HepG2 (cell line): Measurements from ENCODE around the gene TCAP. TPM values are rescaled to one million over a fixed set of nuclear protein-coding genes. Genes with fewer than 3 reads are reported as not detected.
A peak's percentile ranks its signal among the peaks of the same experiment; 100 is the strongest.

Experiments
- ARNT2 ChIP-seq: sonication (generic); formaldehyde crosslinking; IDR thresholded peaks from 2 replicates; pipeline ENCODE4 v1.8.0; 2022; ENCODE audit warnings: mild to moderate bottlenecking, low read depth, missing genetic modification reagents, moderate library complexity
- CBX1 ChIP-seq: IDR thresholded peaks from one replicate; pipeline ENCODE4 v1.6.1; 2016; ENCODE audit warnings: antibody characterized with exemption, low read depth
- HMGA1 ChIP-seq: sonication (generic); formaldehyde crosslinking; conservative IDR thresholded peaks from 2 replicates; pipeline ENCODE4 v1.4.0; 2020; ENCODE audit warnings: missing genetic modification reagents
- MAFK ChIP-seq, 2 experiments: IDR thresholded peaks in 1 of 2; conservative IDR thresholded peaks in 1 of 2; 2 replicates each; pipeline ENCODE4 v1.6.1; 2011; ENCODE audit warnings: improper control_type of control experiment in 2 of 2, low read length in 2 of 2
- MIER3 ChIP-seq: IDR thresholded peaks from 2 replicates; pipeline ENCODE4 v1.6.1; 2016; ENCODE audit warnings: missing compliant biosample characterization, borderline replicate concordance
- NR1H2 ChIP-seq: sonication (generic); formaldehyde crosslinking; IDR thresholded peaks from 2 replicates; pipeline ENCODE4 v1.8.1; 2022; ENCODE audit warnings: low read depth, missing genetic modification reagents, borderline replicate concordance
- PLRG1 ChIP-seq: fragments of 450-650 bp; conservative IDR thresholded peaks from 2 replicates; pipeline ENCODE4 v1.6.1; 2016
- SAP130 ChIP-seq: IDR thresholded peaks from 2 replicates; pipeline ENCODE4 v1.6.1; 2016; ENCODE audit warnings: low read depth
- TOE1 ChIP-seq: sonication (generic); formaldehyde crosslinking; IDR thresholded peaks from 2 replicates; pipeline ENCODE4 v1.4.0; 2020; ENCODE audit warnings: mild to moderate bottlenecking, missing genetic modification reagents
- TSC22D2 ChIP-seq: sonication (generic); formaldehyde crosslinking; IDR thresholded peaks from 2 replicates; pipeline ENCODE4 v1.5.1; 2020; ENCODE audit warnings: missing genetic modification reagents, mild to moderate bottlenecking, borderline replicate concordance
- XBP1 ChIP-seq: sonication (generic); formaldehyde crosslinking; IDR thresholded peaks from 2 replicates; pipeline ENCODE4 v1.5.0; 2020; ENCODE audit warnings: missing genetic modification reagents
- ZEB1 ChIP-seq: IDR thresholded peaks from 2 replicates; pipeline ENCODE4 v1.6.1; 2012; ENCODE audit warnings: mild to moderate bottlenecking, low read depth, inconsistent platforms; ENCODE audit not compliant: insufficient replicate concordance
- ZHX1 ChIP-seq: sonication (generic); formaldehyde crosslinking; IDR thresholded peaks from 2 replicates; pipeline ENCODE4 v1.8.1; 2022; ENCODE audit warnings: low read depth, mild to moderate bottlenecking, missing genetic modification reagents
- ZNF292 ChIP-seq: sonication (generic); formaldehyde crosslinking; IDR thresholded peaks from 2 replicates; pipeline ENCODE4 v1.8.1; 2022; ENCODE audit warnings: mild to moderate bottlenecking, low read depth, missing genetic modification reagents, borderline replicate concordance
- ZNF672 ChIP-seq: sonication (generic); formaldehyde crosslinking; IDR thresholded peaks from 2 replicates; pipeline ENCODE4 v1.8.1; 2022; ENCODE audit warnings: missing genetic modification reagents
- ZNF766 ChIP-seq: sonication (generic); formaldehyde crosslinking; IDR thresholded peaks from 2 replicates; pipeline ENCODE4 v1.5.0; 2020; ENCODE audit warnings: missing genetic modification reagents, borderline replicate concordance
- ZNF782 ChIP-seq: sonication (generic); formaldehyde crosslinking; IDR thresholded peaks from 2 replicates; pipeline ENCODE4 v1.4.0; 2020; ENCODE audit warnings: missing genetic modification reagents, mild to moderate bottlenecking, borderline replicate concordance
- ZNF850 ChIP-seq: sonication (generic); formaldehyde crosslinking; conservative IDR thresholded peaks from 2 replicates; pipeline ENCODE4 v1.9.0; 2021; ENCODE audit warnings: mild to moderate bottlenecking, missing genetic modification reagents
- polyA plus RNA-seq, 8 experiments: library from polyadenylated mRNA; depleted of rRNA in 3 of 8; stranded (reverse) in 7 of 8; unstranded in 1 of 8; fragments of >200 nt; fragmentation: Illumina TruSeq in 4 of 8; extraction: Trizol in 4 of 8; gene quantifications; 2 replicates each; pipeline versions ENCODE4 v1.2.1 to v1.2.3, GENCODE V29; 2011 to 2016; ENCODE audit warnings: low read depth in 4 of 8, missing spikeins in 1 of 8, mixed read lengths in 1 of 8; ENCODE audit not compliant: insufficient read depth in 1 of 8
- total RNA-seq, 5 experiments: library from RNA; depleted of rRNA; stranded (reverse); fragments of >200 nt; fragmentation: Illumina TruSeq; extraction: Trizol; gene quantifications; 2 replicates each; pipeline ENCODE4 v1.2.3, GENCODE V29; 2016; ENCODE audit warnings: low read depth in 1 of 5
- TF ChIP-seq, protein P1 (sequence below): sonication (generic); formaldehyde crosslinking; IDR thresholded peaks from 2 replicates; pipeline ENCODE4 v1.5.0; 2020; ENCODE audit warnings: mild to moderate bottlenecking, missing genetic modification reagents, moderate library complexity
- TF ChIP-seq, protein P2 (sequence below): sonication (generic); formaldehyde crosslinking; IDR thresholded peaks from 2 replicates; pipeline ENCODE4 v1.4.0; 2020; ENCODE audit warnings: missing genetic modification reagents
- TF ChIP-seq, protein P3 (sequence below): sonication (generic); formaldehyde crosslinking; IDR thresholded peaks from 2 replicates; pipeline ENCODE4 v1.8.1; 2023; ENCODE audit warnings: missing genetic modification reagents, inconsistent platforms, borderline replicate concordance
- TF ChIP-seq, protein P4 (sequence below): sonication (generic); formaldehyde crosslinking; IDR thresholded peaks from 2 replicates; pipeline ENCODE4 v1.5.0; 2020; ENCODE audit warnings: missing genetic modification reagents

Gene TCAP
- total and polyA plus RNA-seq, 2 of the 13 experiments (the other 11 are each of a cell fraction or from before 2014, with no cell fraction given) = 0.24 to 0.65 TPM

DNA sequence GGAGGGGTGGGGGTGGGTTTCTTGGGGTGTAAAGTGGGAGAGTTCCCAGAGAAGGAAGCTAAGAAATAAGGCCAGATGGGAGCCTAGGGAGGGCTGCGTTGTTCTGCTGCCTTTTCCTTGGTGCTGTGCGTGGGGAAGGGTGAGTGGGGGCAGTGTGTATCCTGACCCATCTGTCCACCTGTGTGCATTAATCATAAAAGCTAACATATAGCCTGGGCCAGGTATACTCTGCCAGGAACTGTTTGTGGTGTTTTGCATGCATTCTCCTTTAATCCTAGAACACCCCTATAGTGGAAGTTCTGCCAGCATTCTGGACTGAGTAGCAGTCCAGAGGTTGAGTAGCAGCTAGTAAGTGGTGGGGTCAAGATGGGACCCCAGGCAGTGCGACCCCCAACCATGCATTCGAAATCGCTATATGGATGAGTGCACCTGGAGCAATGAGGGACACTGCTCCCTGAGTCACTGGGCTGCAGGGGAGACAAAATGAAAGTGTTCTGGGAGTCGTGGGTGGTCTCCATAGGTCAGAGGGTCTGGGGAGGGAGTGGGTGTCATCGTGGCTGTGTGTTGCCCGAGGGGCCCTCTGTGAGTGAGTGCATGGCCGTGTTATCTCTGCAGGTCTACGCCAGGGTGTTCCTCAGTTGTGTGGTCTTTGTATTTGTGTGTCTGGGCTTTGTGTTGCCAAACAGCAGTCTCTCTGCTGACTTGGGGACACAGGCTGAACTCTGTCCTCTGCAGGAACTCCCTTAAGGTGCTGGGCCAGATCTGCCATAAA is 36.0 kb downstream of the TCAP start (continued):
- no peak for TF ChIP-seq ZNF782
- TF ChIP-seq, protein P1, sequence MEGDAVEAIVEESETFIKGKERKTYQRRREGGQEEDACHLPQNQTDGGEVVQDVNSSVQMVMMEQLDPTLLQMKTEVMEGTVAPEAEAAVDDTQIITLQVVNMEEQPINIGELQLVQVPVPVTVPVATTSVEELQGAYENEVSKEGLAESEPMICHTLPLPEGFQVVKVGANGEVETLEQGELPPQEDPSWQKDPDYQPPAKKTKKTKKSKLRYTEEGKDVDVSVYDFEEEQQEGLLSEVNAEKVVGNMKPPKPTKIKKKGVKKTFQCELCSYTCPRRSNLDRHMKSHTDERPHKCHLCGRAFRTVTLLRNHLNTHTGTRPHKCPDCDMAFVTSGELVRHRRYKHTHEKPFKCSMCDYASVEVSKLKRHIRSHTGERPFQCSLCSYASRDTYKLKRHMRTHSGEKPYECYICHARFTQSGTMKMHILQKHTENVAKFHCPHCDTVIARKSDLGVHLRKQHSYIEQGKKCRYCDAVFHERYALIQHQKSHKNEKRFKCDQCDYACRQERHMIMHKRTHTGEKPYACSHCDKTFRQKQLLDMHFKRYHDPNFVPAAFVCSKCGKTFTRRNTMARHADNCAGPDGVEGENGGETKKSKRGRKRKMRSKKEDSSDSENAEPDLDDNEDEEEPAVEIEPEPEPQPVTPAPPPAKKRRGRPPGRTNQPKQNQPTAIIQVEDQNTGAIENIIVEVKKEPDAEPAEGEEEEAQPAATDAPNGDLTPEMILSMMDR (CRISPR knock-in tag) = no peak
- no peak for TF ChIP-seq TSC22D2
- TF ChIP-seq MIER3 (CRISPR knock-in tag) = no peak
- TF ChIP-seq PLRG1 = no peak
- no peak for TF ChIP-seq ZNF850 (CRISPR knock-in tag)
- TF ChIP-seq ZEB1 = no peak
- TF ChIP-seq, protein P2, sequence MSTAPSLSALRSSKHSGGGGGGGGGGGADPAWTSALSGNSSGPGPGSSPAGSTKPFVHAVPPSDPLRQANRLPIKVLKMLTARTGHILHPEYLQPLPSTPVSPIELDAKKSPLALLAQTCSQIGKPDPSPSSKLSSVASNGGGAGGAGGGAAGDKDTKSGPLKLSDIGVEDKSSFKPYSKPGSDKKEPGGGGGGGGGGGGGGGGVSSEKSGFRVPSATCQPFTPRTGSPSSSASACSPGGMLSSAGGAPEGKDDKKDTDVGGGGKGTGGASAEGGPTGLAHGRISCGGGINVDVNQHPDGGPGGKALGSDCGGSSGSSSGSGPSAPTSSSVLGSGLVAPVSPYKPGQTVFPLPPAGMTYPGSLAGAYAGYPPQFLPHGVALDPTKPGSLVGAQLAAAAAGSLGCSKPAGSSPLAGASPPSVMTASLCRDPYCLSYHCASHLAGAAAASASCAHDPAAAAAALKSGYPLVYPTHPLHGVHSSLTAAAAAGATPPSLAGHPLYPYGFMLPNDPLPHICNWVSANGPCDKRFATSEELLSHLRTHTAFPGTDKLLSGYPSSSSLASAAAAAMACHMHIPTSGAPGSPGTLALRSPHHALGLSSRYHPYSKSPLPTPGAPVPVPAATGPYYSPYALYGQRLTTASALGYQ (CRISPR knock-in tag) = no peak
- no peak for TF ChIP-seq ZNF766
- TF ChIP-seq NR1H2 = no peak
- TF ChIP-seq ZHX1 = no peak
- TF ChIP-seq TOE1 (CRISPR knock-in tag) = no peak
- TF ChIP-seq XBP1 (CRISPR knock-in tag) = no peak
- TF ChIP-seq MAFK (conservative IDR thresholded peaks at IDR 0.05 in 1 of 2, IDR thresholded peaks at IDR 0.05 in 1 of 2; ENCODE audit: low read length in 2 of 2) = no peak
- TF ChIP-seq ZNF672 (CRISPR knock-in tag) = no peak
- TF ChIP-seq, protein P3, sequence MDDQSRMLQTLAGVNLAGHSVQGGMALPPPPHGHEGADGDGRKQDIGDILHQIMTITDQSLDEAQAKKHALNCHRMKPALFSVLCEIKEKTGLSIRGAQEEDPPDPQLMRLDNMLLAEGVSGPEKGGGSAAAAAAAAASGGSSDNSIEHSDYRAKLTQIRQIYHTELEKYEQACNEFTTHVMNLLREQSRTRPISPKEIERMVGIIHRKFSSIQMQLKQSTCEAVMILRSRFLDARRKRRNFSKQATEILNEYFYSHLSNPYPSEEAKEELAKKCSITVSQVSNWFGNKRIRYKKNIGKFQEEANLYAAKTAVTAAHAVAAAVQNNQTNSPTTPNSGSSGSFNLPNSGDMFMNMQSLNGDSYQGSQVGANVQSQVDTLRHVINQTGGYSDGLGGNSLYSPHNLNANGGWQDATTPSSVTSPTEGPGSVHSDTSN = no peak
- no peak for TF ChIP-seq CBX1
- no peak; the same call in 1 of the 2 replicates for TF ChIP-seq ZNF292 (CRISPR knock-in tag)
- no peak for TF ChIP-seq ARNT2 (CRISPR knock-in tag)
- TF ChIP-seq, protein P4, sequence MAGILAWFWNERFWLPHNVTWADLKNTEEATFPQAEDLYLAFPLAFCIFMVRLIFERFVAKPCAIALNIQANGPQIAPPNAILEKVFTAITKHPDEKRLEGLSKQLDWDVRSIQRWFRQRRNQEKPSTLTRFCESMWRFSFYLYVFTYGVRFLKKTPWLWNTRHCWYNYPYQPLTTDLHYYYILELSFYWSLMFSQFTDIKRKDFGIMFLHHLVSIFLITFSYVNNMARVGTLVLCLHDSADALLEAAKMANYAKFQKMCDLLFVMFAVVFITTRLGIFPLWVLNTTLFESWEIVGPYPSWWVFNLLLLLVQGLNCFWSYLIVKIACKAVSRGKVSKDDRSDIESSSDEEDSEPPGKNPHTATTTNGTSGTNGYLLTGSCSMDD (CRISPR knock-in tag) = no peak
- no peak for TF ChIP-seq HMGA1 (CRISPR knock-in tag)
- TF ChIP-seq SAP130 = peak; percentile 12; the same call in 1 of the 2 replicates
